SU-DHL-6 (cell line): ENCODE data around the gene ITPK1.

Experiments
- CTCF ChIP-seq: fragments of 200-600 bp; sonication (generic); IDR thresholded peaks from one replicate; pipeline ENCODE4 v1.5.1; 2017; ENCODE audit warnings: antibody characterized with exemption, mild to moderate bottlenecking, low read length, moderate library complexity; ENCODE audit not compliant: insufficient read depth, poor library complexity, severe bottlenecking
- EZH2phosphoT487 ChIP-seq: fragments of 200-600 bp; sonication (generic), shearing (Covaris generic); conservative IDR thresholded peaks from 2 replicates; pipeline ENCODE4 v1.6.1; 2018; ENCODE audit warnings: mild to moderate bottlenecking, antibody characterized with exemption, low read length, moderate library complexity, mixed read lengths

GRCh38 chr14:92890830-92891588 is 224.7 kb downstream of the ITPK1 start:
- TF ChIP-seq CTCF (no peak), EZH2phosphoT487 (no peak)
